Right lung (tissue), 5 donors: ENCODE measurements around the gene FOXK1. TPM values are rescaled to one million over a fixed set of nuclear protein-coding genes. Genes with fewer than 3 reads are reported as not detected.
"Not testable (repeated sequence)": the region's sequence is repeated elsewhere in the genome, so short reads cannot be mapped to it uniquely, and the experiment has no call there.

Source experiments
- DNase-seq, 2 donors: peaks; one replicate each; pipeline ENCODE4 v3.0.0-alpha.2; 2013
- polyA plus RNA-seq, 5 donors: library from polyadenylated mRNA; unstranded; fragments of 120-200 nt; gene quantifications; one replicate each; pipeline versions ENCODE4 v1.2.1 to v1.2.3, GENCODE V29; 2013; ENCODE audit warnings: inconsistent platforms in 1 of 5, low replicate concordance in 1 of 5; ENCODE audit not compliant: insufficient read length in 5 of 5, insufficient read depth in 1 of 5

FOXK1 gene
- polyA plus RNA-seq, 5 donors, result 10.3 to 16.5 (median 15.2) TPM

- no peak for DNase-seq
Measured at GRCh38 chr7:4784799-4785198, 102.7 kb downstream of the FOXK1 start.

- DNase-seq, result no peak
Measured at GRCh38 chr7:4785371-4785770, 103.3 kb downstream of the FOXK1 start.

- DNase-seq, result no peak
Measured at GRCh38 chr7:4786015-4786414, 103.9 kb downstream of the FOXK1 start.

GRCh38 chr7:4787541-4787940, 105.4 kb downstream of the FOXK1 start:
- no peak for DNase-seq

GRCh38 chr7:4787947-4788626, 106.0 kb downstream of the FOXK1 start:
- no peak for DNase-seq

- no peak for DNase-seq
Measured at GRCh38 chr7:4788627-4789189, 106.6 kb downstream of the FOXK1 start.

GRCh38 chr7:4789194-4790077, 107.3 kb downstream of the FOXK1 start:
- DNase-seq, result no peak

- no peak for DNase-seq
Measured at GRCh38 chr7:4790078-4790465, 108.0 kb downstream of the FOXK1 start.

- no peak for DNase-seq
Measured at GRCh38 chr7:4790516-4790991, 108.5 kb downstream of the FOXK1 start.

GRCh38 chr7:4791101-4791737, 109.1 kb downstream of the FOXK1 start:
- no peak for DNase-seq

GRCh38 chr7:4791738-4792536, 109.8 kb downstream of the FOXK1 start:
- DNase-seq, result peak in 1 of 2 donors; percentile 55

GRCh38 chr7:4792537-4793126, 110.5 kb downstream of the FOXK1 start:
- DNase-seq, result no peak

GRCh38 chr7:4793385-4793993, 111.4 kb downstream of the FOXK1 start:
- not testable (repeated sequence) for DNase-seq

GRCh38 chr7:4794171-4794570, 112.1 kb downstream of the FOXK1 start:
- DNase-seq, result not testable (repeated sequence)

- DNase-seq, result no peak
Measured at GRCh38 chr7:4794591-4795350, 112.7 kb downstream of the FOXK1 start.

- DNase-seq, result no peak
Measured at GRCh38 chr7:4796453-4796852, 114.4 kb downstream of the FOXK1 start.

- no peak for DNase-seq
Measured at GRCh38 chr7:4797858-4798705, 116.0 kb downstream of the FOXK1 start.

GRCh38 chr7:4798706-4799235, 116.7 kb downstream of the FOXK1 start:
- DNase-seq, result no peak
